Measurements from ENCODE around the gene ZNF644.
"Not testable (repeated sequence)": the region's sequence is repeated elsewhere in the genome, so short reads cannot be mapped to it uniquely, and the experiment has no call there.

Gene ZNF644

GRCh38 chr1:91021686-91022517 lies at the start of gene ZNF644:
Gene ZNF644, minus strand, starts transcription at chr1:91022035. Its CDS starts 39,682 bp downstream, at chr1:90982353.
- Histone ChIP-seq H3K27me3 (ENCODE audit: insufficient read depth, low read length) (peaks cover under 1% of the 10 kb centered on the region; the same call in 1 of the 2 replicates), H2AFZ (ENCODE audit: low read length, unreplicated experiment) (peak within 1 kb of the TSS; percentile 100), H3K4me3 (ENCODE audit: low read depth, low read length) (peak within 1 kb of the TSS; percentile 91), H3K79me2 (ENCODE audit: control insufficient read depth, insufficient read depth, low read length, unreplicated experiment) (peaks cover 54% of the 10 kb centered on the region), H3K27ac (ENCODE audit: low read depth, low read length) (peak within 1 kb of the TSS; percentile 98), H3K36me3 (ENCODE audit: insufficient read depth, low read length) (0 out of 2 replicates have a peak, but pooled peaks cover 6% of the 10 kb centered on the region), H3K4me1 (ENCODE audit: control insufficient read depth, insufficient read depth, low read length, unreplicated experiment) (peaks cover 37% of the 10 kb centered on the region)

DNA sequence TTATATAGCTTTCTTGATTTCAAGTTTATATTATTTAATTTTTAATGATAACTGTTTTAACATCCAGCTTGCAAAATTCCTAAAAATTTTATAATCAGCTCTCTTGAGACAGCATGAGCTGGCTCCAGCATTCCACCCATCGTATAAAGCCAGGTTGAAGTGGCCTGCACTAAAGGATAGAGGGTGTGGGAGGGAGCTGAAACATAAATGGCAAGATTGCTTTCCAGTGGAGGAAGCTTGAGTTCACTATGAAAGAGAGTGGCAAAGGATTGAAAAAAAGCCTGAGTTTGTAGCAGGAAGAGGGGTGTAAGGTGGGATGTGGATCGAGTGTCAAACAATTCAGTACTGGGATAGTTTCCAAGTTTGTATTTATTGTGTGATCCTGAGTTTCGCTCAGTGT lies 48.5 kb upstream of the ZNF644 start:
- Histone ChIP-seq H3K4me1 (ENCODE audit: control insufficient read depth, insufficient read depth, low read length, unreplicated experiment) (no peaks in the 10 kb centered on the region), H3K27me3 (ENCODE audit: insufficient read depth, low read length) (no peaks in the 10 kb centered on the region; the same call in 1 of the 2 replicates), H2AFZ (ENCODE audit: low read length, unreplicated experiment) (peak overlapping the region; percentile 39), H3K27ac (ENCODE audit: low read depth, low read length) (no peak overlapping the region), H3K36me3 (ENCODE audit: insufficient read depth, low read length) (no peaks in the 10 kb centered on the region), H3K4me3 (ENCODE audit: low read depth, low read length) (peak overlapping the region; percentile 43), H3K79me2 (ENCODE audit: control insufficient read depth, insufficient read depth, low read length, unreplicated experiment) (no peaks in the 10 kb centered on the region)

GRCh38 chr1:91066538-91066937 lies 44.7 kb upstream of the ZNF644 start:
- Histone ChIP-seq H3K4me3 (ENCODE audit: low read depth, low read length) (no peak overlapping the region), H3K27ac (ENCODE audit: low read depth, low read length) (no peak overlapping the region), H3K79me2 (ENCODE audit: control insufficient read depth, insufficient read depth, low read length, unreplicated experiment) (no peaks in the 10 kb centered on the region), H3K4me1 (ENCODE audit: control insufficient read depth, insufficient read depth, low read length, unreplicated experiment) (no peaks in the 10 kb centered on the region), H3K27me3 (ENCODE audit: insufficient read depth, low read length) (no peaks in the 10 kb centered on the region; the same call in 1 of the 2 replicates), H3K36me3 (ENCODE audit: insufficient read depth, low read length) (no peaks in the 10 kb centered on the region), H2AFZ (ENCODE audit: low read length, unreplicated experiment) (no peak overlapping the region)

DNA sequence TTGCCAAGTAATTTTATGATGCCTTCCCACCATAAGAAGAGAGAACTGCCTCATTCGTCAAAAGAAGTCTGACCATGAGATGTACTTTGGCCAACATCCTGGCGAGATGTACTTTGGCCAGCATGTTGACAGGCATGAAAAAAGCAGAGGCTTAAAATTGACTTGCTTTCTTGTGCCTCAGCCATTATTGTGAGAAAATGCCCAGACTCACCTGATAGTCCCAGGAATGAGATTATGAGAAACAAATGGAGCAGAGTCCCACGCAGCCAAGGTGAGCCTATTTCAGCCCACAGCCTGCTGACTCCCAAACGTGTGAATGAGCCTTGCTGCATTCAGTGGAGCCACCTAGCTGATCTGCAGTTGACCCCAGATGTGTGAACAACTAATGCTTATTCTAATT lies 43.5 kb upstream of the ZNF644 start:
- H3K27me3 ChIP-seq (ENCODE audit: insufficient read depth, low read length), result no peaks in the 10 kb centered on the region; the same call in 1 of the 2 replicates
- no peaks in the 10 kb centered on the region for H3K36me3 ChIP-seq (ENCODE audit: insufficient read depth, low read length)
- H3K27ac ChIP-seq (ENCODE audit: low read depth, low read length), result no peak overlapping the region
- H3K79me2 ChIP-seq (ENCODE audit: control insufficient read depth, insufficient read depth, low read length, unreplicated experiment), result no peaks in the 10 kb centered on the region
- no peak overlapping the region for H2AFZ ChIP-seq (ENCODE audit: low read length, unreplicated experiment)
- no peak overlapping the region for H3K4me3 ChIP-seq (ENCODE audit: low read depth, low read length)
- no peaks in the 10 kb centered on the region for H3K4me1 ChIP-seq (ENCODE audit: control insufficient read depth, insufficient read depth, low read length, unreplicated experiment)

DNA sequence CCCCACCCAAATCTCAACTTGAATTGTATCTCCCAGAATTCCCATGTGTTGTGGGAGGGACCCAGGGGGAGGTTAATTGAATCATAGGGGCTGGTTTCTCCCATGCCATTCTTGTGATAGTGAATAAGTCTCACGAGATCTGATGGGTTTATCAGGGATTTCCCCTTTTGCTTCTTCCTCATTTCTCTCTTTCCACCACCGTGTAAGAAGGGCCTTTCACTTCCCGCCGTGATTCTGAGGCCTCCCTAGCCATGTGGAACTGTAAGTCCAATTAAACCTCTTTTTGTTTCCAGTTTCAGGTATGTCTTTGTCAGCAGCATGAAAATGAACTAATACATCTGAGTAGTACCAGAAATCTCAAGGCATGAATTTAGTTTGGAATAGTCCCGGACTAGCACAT lies 41.6 kb upstream of the ZNF644 start:
- not testable (repeated sequence) for H3K4me1 ChIP-seq (ENCODE audit: control insufficient read depth, insufficient read depth, low read length, unreplicated experiment); H2AFZ ChIP-seq (ENCODE audit: low read length, unreplicated experiment); H3K4me3 ChIP-seq (ENCODE audit: low read depth, low read length); H3K36me3 ChIP-seq (ENCODE audit: insufficient read depth, low read length); H3K27ac ChIP-seq (ENCODE audit: low read depth, low read length); H3K79me2 ChIP-seq (ENCODE audit: control insufficient read depth, insufficient read depth, low read length, unreplicated experiment); H3K27me3 ChIP-seq (ENCODE audit: insufficient read depth, low read length)

GRCh38 chr1:91059157-91059556 lies 37.3 kb upstream of the ZNF644 start:
- H3K27ac ChIP-seq (ENCODE audit: low read depth, low read length), result no peak overlapping the region
- H3K4me1 ChIP-seq (ENCODE audit: control insufficient read depth, insufficient read depth, low read length, unreplicated experiment), result no peaks in the 10 kb centered on the region
- no peaks in the 10 kb centered on the region for H3K79me2 ChIP-seq (ENCODE audit: control insufficient read depth, insufficient read depth, low read length, unreplicated experiment)
- peaks cover 4% of the 10 kb centered on the region for H3K27me3 ChIP-seq (ENCODE audit: insufficient read depth, low read length)
- no peaks in the 10 kb centered on the region for H3K36me3 ChIP-seq (ENCODE audit: insufficient read depth, low read length)
- no peak overlapping the region for H3K4me3 ChIP-seq (ENCODE audit: low read depth, low read length)
- H2AFZ ChIP-seq (ENCODE audit: low read length, unreplicated experiment), result no peak overlapping the region

DNA sequence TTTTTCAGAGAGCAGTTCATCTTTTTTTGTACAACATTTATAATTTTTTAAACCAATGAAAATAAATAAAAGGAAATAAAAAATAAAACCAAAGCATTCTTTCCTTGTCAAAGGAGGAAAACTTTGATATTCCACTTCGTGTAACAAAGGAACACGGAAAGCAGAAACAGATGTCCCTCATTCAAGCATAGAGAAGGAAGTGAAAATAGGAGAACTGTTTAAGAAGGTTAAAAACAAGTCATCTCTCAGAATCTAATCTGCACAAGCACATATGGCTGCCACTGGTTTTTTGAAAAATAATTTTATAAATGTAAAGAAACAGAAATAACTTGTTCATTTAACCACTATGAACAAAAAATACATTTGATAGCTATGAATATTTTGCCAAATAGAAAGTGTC lies 35.9 kb upstream of the ZNF644 start:
- H3K27me3 ChIP-seq (ENCODE audit: insufficient read depth, low read length), result peaks cover 8% of the 10 kb centered on the region
- no peaks in the 10 kb centered on the region for H3K79me2 ChIP-seq (ENCODE audit: control insufficient read depth, insufficient read depth, low read length, unreplicated experiment)
- H2AFZ ChIP-seq (ENCODE audit: low read length, unreplicated experiment), result no peak overlapping the region
- no peaks in the 10 kb centered on the region for H3K36me3 ChIP-seq (ENCODE audit: insufficient read depth, low read length)
- H3K27ac ChIP-seq (ENCODE audit: low read depth, low read length), result no peak overlapping the region
- no peaks in the 10 kb centered on the region for H3K4me1 ChIP-seq (ENCODE audit: control insufficient read depth, insufficient read depth, low read length, unreplicated experiment)
- no peak overlapping the region for H3K4me3 ChIP-seq (ENCODE audit: low read depth, low read length)

DNA sequence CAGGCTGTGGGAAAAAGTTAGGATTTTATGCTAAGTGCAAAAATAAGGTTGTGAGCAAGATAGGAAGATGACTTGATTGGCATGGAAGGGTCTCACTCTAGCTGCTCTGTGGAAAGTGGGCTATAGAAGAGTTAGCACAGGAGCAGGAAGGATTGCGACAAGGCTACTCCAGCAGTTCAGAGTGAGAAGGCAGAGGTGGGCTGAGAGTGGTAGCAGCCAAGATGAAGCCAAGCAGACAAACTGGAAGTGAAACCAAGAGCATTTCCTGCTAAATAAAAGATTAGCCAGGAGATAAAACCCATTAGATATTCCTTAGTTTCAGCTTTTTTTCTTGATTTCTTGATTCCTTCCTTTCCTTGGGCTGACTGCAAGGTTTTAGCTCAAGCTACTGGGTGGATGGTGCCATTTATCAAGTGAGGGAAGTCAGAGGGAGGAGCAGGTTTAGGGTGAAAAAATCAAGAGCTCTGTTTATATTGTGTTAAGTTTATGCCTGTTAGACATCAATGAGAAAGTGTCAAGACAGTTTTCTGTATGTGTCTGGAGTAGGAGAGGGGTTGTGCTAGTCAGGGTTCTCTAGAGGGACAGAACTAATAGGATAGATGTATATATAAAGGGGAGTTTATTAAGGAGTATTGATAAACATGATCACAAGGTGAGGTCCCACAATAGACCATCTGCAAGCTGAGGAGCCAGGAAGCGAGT lies 33.1 kb upstream of the ZNF644 start:
- H2AFZ ChIP-seq (ENCODE audit: low read length, unreplicated experiment), result no peak overlapping the region
- no peak overlapping the region for H3K27ac ChIP-seq (ENCODE audit: low read depth, low read length)

GRCh38 chr1:91053630-91054029 lies 31.8 kb upstream of the ZNF644 start:
- no peaks in the 10 kb centered on the region for H3K4me1 ChIP-seq (ENCODE audit: control insufficient read depth, insufficient read depth, low read length, unreplicated experiment)
- no peaks in the 10 kb centered on the region for H3K36me3 ChIP-seq (ENCODE audit: insufficient read depth, low read length)
- peaks cover 15% of the 10 kb centered on the region for H3K27me3 ChIP-seq (ENCODE audit: insufficient read depth, low read length)
- H3K4me3 ChIP-seq (ENCODE audit: low read depth, low read length), result no peak overlapping the region
- no peak overlapping the region for H3K27ac ChIP-seq (ENCODE audit: low read depth, low read length)
- no peak overlapping the region for H2AFZ ChIP-seq (ENCODE audit: low read length, unreplicated experiment)
- no peaks in the 10 kb centered on the region for H3K79me2 ChIP-seq (ENCODE audit: control insufficient read depth, insufficient read depth, low read length, unreplicated experiment)

More for the DNA sequence above, 33.1 kb upstream of the ZNF644 start:
- H3K4me1 ChIP-seq (ENCODE audit: control insufficient read depth, insufficient read depth, low read length, unreplicated experiment), result no peaks in the 10 kb centered on the region
- no peaks in the 10 kb centered on the region for H3K79me2 ChIP-seq (ENCODE audit: control insufficient read depth, insufficient read depth, low read length, unreplicated experiment)
- no peaks in the 10 kb centered on the region for H3K36me3 ChIP-seq (ENCODE audit: insufficient read depth, low read length)
- peaks cover 12% of the 10 kb centered on the region for H3K27me3 ChIP-seq (ENCODE audit: insufficient read depth, low read length)
- H3K4me3 ChIP-seq (ENCODE audit: low read depth, low read length), result no peak overlapping the region

DNA sequence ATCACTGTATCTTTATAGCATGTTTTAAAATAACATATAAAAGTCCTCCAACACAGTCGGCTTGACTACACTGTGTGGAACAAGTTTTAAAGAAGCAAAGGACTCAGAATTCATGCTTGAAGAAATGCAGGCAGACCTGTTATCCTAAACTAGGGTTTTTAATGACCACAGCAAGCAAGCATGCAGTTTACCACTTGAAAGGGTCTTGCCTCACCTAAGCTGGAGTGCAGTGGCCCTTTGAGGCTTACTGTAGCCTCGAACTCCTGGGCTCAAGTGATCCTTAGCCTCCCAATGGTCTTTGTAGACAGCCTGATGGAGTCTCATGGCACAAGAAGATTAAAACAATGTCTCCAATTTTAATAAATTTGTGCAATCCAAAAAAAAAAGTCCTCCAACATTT lies 27.7 kb upstream of the ZNF644 start:
- H3K79me2 ChIP-seq (ENCODE audit: control insufficient read depth, insufficient read depth, low read length, unreplicated experiment); H3K4me1 ChIP-seq (ENCODE audit: control insufficient read depth, insufficient read depth, low read length, unreplicated experiment); H3K36me3 ChIP-seq (ENCODE audit: insufficient read depth, low read length); H2AFZ ChIP-seq (ENCODE audit: low read length, unreplicated experiment); H3K27ac ChIP-seq (ENCODE audit: low read depth, low read length); H3K4me3 ChIP-seq (ENCODE audit: low read depth, low read length): not testable (repeated sequence)
- peaks cover 13% of the 10 kb centered on the region for H3K27me3 ChIP-seq (ENCODE audit: insufficient read depth, low read length)

DNA sequence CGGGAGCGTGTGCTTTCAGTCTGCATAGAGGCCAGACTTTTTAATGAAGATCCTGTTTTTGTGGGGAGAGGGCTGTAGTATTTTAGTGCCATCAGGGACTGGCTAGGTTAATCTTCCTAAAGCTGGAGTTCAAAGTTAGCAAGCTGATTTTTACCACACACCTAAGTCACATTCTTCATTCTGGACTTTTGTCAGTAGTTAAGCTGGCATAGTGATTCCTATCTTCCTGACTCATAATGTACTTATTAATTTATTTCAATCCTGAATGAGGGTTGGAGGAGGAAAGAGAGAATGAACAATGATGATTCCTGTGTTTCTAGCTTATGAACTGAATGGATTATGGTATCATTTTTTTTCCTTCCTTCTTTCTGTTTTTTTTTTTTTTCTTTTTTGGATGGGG lies 24.9 kb upstream of the ZNF644 start:
- H3K36me3 ChIP-seq (ENCODE audit: insufficient read depth, low read length), result no peaks in the 10 kb centered on the region
- H3K27me3 ChIP-seq (ENCODE audit: insufficient read depth, low read length), result peaks cover 5% of the 10 kb centered on the region; the same call in 1 of the 2 replicates
- no peaks in the 10 kb centered on the region for H3K79me2 ChIP-seq (ENCODE audit: control insufficient read depth, insufficient read depth, low read length, unreplicated experiment)
- no peak overlapping the region for H3K27ac ChIP-seq (ENCODE audit: low read depth, low read length)
- H3K4me3 ChIP-seq (ENCODE audit: low read depth, low read length), result no peak overlapping the region
- H2AFZ ChIP-seq (ENCODE audit: low read length, unreplicated experiment), result no peak overlapping the region
- no peaks in the 10 kb centered on the region for H3K4me1 ChIP-seq (ENCODE audit: control insufficient read depth, insufficient read depth, low read length, unreplicated experiment)

All from ACC112 (cell line).